Fibroblast of lung (primary cell): Measurements from ENCODE around the gene PDE11A. TPM values are rescaled to one million over a fixed set of nuclear protein-coding genes. Genes with fewer than 3 reads are reported as not detected.

ENCODE experiments used
- DNase-seq, 2 donors: peaks; one replicate each; pipeline versions ENCODE4 v3.0.0 to v3.0.0-alpha.2; 2010; ENCODE audit warnings: low read depth in 2 of 2
- H2AFZ ChIP-seq: 2 replicates; pipeline ENCODE4 v1.5.1; 2012; ENCODE audit warnings: low read length, control low read depth, inconsistent platforms
- H3K27ac ChIP-seq: 2 replicates; pipeline ENCODE4 v1.5.1; 2011; ENCODE audit warnings: low read length, control low read depth; ENCODE audit not compliant: insufficient read depth
- H3K27me3 ChIP-seq: 2 replicates; pipeline ENCODE4 v1.5.1; 2011; ENCODE audit warnings: mild to moderate bottlenecking, low read length; ENCODE audit not compliant: control insufficient read depth, insufficient read depth
- H3K36me3 ChIP-seq: 2 replicates; pipeline ENCODE4 v1.5.1; 2011; ENCODE audit warnings: low read length; ENCODE audit not compliant: control insufficient read depth, insufficient read depth
- H3K4me1 ChIP-seq: 2 replicates; pipeline ENCODE4 v1.5.1; 2011; ENCODE audit warnings: low read length; ENCODE audit not compliant: control insufficient read depth, insufficient read depth; ENCODE audit errors: extremely low read depth
- H3K4me2 ChIP-seq: 2 replicates; pipeline ENCODE4 v1.5.1; 2011; ENCODE audit warnings: low read length, control low read depth; ENCODE audit not compliant: insufficient read depth; ENCODE audit errors: extremely low read depth
- H3K4me3 ChIP-seq, 4 experiments: fragments of 200-600 bp in 1 of 4; sonication (generic) in 1 of 4; replicated peaks in 1 of 4; 2 replicates each; pipeline ENCODE4 v1.5.1; 2011 to 2016; ENCODE audit warnings: low read length in 4 of 4, low read depth in 3 of 4, mild to moderate bottlenecking in 3 of 4, control low read depth in 2 of 4, inconsistent platforms in 1 of 4, mixed read lengths in 1 of 4; ENCODE audit not compliant: insufficient read depth in 1 of 4; ENCODE audit errors: control extremely low read depth in 1 of 4
- H3K79me2 ChIP-seq: 2 replicates; pipeline ENCODE4 v1.5.1; 2012; ENCODE audit warnings: mild to moderate bottlenecking, low read length, inconsistent platforms; ENCODE audit not compliant: control insufficient read depth, insufficient read depth
- H3K9ac ChIP-seq: 2 replicates; pipeline ENCODE4 v1.5.1; 2011; ENCODE audit warnings: mild to moderate bottlenecking, low read length, control low read depth; ENCODE audit not compliant: insufficient read depth
- H3K9me3 ChIP-seq: 2 replicates; pipeline ENCODE4 v1.5.1; 2012; ENCODE audit warnings: low read depth, low read length; ENCODE audit not compliant: control insufficient read depth, insufficient read depth
- H4K20me1 ChIP-seq: 2 replicates; pipeline ENCODE4 v1.5.1; 2011; ENCODE audit warnings: low read length; ENCODE audit not compliant: control insufficient read depth, insufficient read depth; ENCODE audit errors: extremely low read depth
- CTCF ChIP-seq, 2 donors: IDR thresholded peaks in 1 of 2; conservative IDR thresholded peaks in 1 of 2; 1 replicate in 1 of 2; 2 replicates in 1 of 2; pipeline ENCODE4 v1.5.1; 2011 to 2012; ENCODE audit warnings: low read length in 2 of 2, control low read depth in 1 of 2, inconsistent platforms in 1 of 2, low read depth in 1 of 2, mild to moderate bottlenecking in 1 of 2
- EZH2 ChIP-seq: IDR thresholded peaks from 2 replicates; pipeline ENCODE4 v1.5.1; 2012; ENCODE audit warnings: low read length, control low read depth, mild to moderate bottlenecking; ENCODE audit errors: missing control alignments
- polyA plus RNA-seq, 2 donors: library from polyadenylated mRNA; depleted of rRNA in 1 of 2; stranded (reverse) in 1 of 2; unstranded in 1 of 2; fragments of >200 nt; gene quantifications; 2 replicates each; pipeline ENCODE4 v1.2.1, GENCODE V29; 2011 to 2012; ENCODE audit warnings: missing spikeins in 1 of 2
- total RNA-seq: library from RNA; depleted of rRNA; stranded (reverse); fragments of >200 nt; gene quantifications from 2 replicates; pipeline ENCODE4 v1.2.1, GENCODE V29; 2014

The PDE11A gene
- total and polyA plus RNA-seq, 2 donors (not counting 1 experiment from before 2014, with no cell fraction given), result 0.03 to 0.33 TPM

GRCh38 chr2:177588671-177589070 is 483.9 kb downstream of the PDE11A start:
- no peak for TF ChIP-seq EZH2
- no peak for TF ChIP-seq CTCF (conservative IDR thresholded peaks at IDR 0.05 in 1 of 2, IDR thresholded peaks at IDR 0.05 in 1 of 2; ENCODE audit: low read depth in 1 of 2, low read length in 2 of 2)
- no peaks in the 10 kb centered on the region for H3K4me1 ChIP-seq
- no peak for DNase-seq
- no peaks in the 10 kb centered on the region for H4K20me1 ChIP-seq
- no peak overlapping the region for H3K9ac ChIP-seq
- H3K27ac ChIP-seq, result no peak overlapping the region
- no peaks in the 10 kb centered on the region for H3K79me2 ChIP-seq
- H3K4me2 ChIP-seq, result no peak overlapping the region
- no peaks in the 10 kb centered on the region for H3K27me3 ChIP-seq
- H2AFZ ChIP-seq, result no peak overlapping the region
- no peaks in the 10 kb centered on the region for H3K9me3 ChIP-seq
- no peak overlapping the region for H3K4me3 ChIP-seq
- H3K36me3 ChIP-seq, result no peaks in the 10 kb centered on the region

GRCh38 chr2:177587371-177587770 is 485.2 kb downstream of the PDE11A start:
- Histone ChIP-seq H2AFZ (no peak overlapping the region), H3K27ac (no peak overlapping the region), H3K9ac (no peak overlapping the region), H3K36me3 (no peaks in the 10 kb centered on the region), H4K20me1 (no peaks in the 10 kb centered on the region), H3K4me3 (no peak overlapping the region), H3K9me3 (no peaks in the 10 kb centered on the region), H3K4me1 (no peaks in the 10 kb centered on the region), H3K4me2 (no peak overlapping the region), H3K27me3 (no peaks in the 10 kb centered on the region), H3K79me2 (no peaks in the 10 kb centered on the region)
- no peak for DNase-seq
- no peak for TF ChIP-seq CTCF (conservative IDR thresholded peaks at IDR 0.05 in 1 of 2, IDR thresholded peaks at IDR 0.05 in 1 of 2; ENCODE audit: low read depth in 1 of 2, low read length in 2 of 2)
- no peak for TF ChIP-seq EZH2

GRCh38 chr2:177586154-177586553 is 486.4 kb downstream of the PDE11A start:
- Histone ChIP-seq H4K20me1 (no peaks in the 10 kb centered on the region), H3K36me3 (no peaks in the 10 kb centered on the region), H3K27me3 (no peaks in the 10 kb centered on the region), H3K9ac (no peak overlapping the region), H3K9me3 (no peaks in the 10 kb centered on the region), H3K79me2 (no peaks in the 10 kb centered on the region), H3K4me2 (no peak overlapping the region), H3K27ac (no peak overlapping the region), H3K4me3 (no peak overlapping the region), H2AFZ (no peak overlapping the region), H3K4me1 (no peaks in the 10 kb centered on the region)
- TF ChIP-seq EZH2, result no peak
- TF ChIP-seq CTCF (conservative IDR thresholded peaks at IDR 0.05 in 1 of 2, IDR thresholded peaks at IDR 0.05 in 1 of 2; ENCODE audit: low read depth in 1 of 2, low read length in 2 of 2), result no peak
- no peak for DNase-seq
